Measurements from ENCODE around the gene KLB.

The KLB gene

GRCh38 chr4:39458505-39459300 is 52.0 kb downstream of the KLB start, which contains the start of the genes LIAS and RPL9:
LIAS (plus strand) TSS chr4:39459056; CDS start chr4:39459118, 62 bp downstream.
RPL9 (minus strand) TSS chr4:39458922; CDS start chr4:39458439, 483 bp downstream.
- Histone ChIP-seq H3K36me3 (ENCODE audit: control insufficient read depth, insufficient read depth, low read length) (peaks cover 24% of the 10 kb centered on the region; the same call in 1 of the 2 replicates), H3K4me3 (ENCODE audit: low read length) (peak within 1 kb of the TSS; percentile 81), H3K27me3 (ENCODE audit: control insufficient read depth, insufficient read depth, low read length) (no peaks in the 10 kb centered on the region), H3K27ac (ENCODE audit: low read length) (no peak within 1 kb of the TSS), H3K9me3 (ENCODE audit: control insufficient read depth, insufficient read depth, low read length) (no peaks in the 10 kb centered on the region), H3K4me1 (ENCODE audit: control insufficient read depth, insufficient read depth, low read length) (no peaks in the 10 kb centered on the region)
- peak; percentile 98 for DNase-seq (ENCODE audit: low read depth, low spot score)
- WGBS (ENCODE audit: insufficient coverage, insufficient read length), result no CpG with 5 or more reads among the region's 55 CpGs

GRCh38 chr4:39464886-39465501 is 58.3 kb downstream of the KLB start:
- WGBS (ENCODE audit: insufficient coverage, insufficient read length), result no CpG with 5 or more reads among the region's 2 CpGs
- Histone ChIP-seq H3K27ac (ENCODE audit: low read length) (no peak overlapping the region), H3K27me3 (ENCODE audit: control insufficient read depth, insufficient read depth, low read length) (no peaks in the 10 kb centered on the region), H3K36me3 (ENCODE audit: control insufficient read depth, insufficient read depth, low read length) (peaks cover 6% of the 10 kb centered on the region; the same call in 1 of the 2 replicates), H3K4me3 (ENCODE audit: low read length) (no peak overlapping the region), H3K9me3 (ENCODE audit: control insufficient read depth, insufficient read depth, low read length) (no peaks in the 10 kb centered on the region), H3K4me1 (ENCODE audit: control insufficient read depth, insufficient read depth, low read length) (no peaks in the 10 kb centered on the region)
- no peak for DNase-seq (ENCODE audit: low read depth, low spot score)

GRCh38 chr4:39466747-39467146 is 60.0 kb downstream of the KLB start:
- H3K9me3 ChIP-seq (ENCODE audit: control insufficient read depth, insufficient read depth, low read length), result no peaks in the 10 kb centered on the region
- H3K27me3 ChIP-seq (ENCODE audit: control insufficient read depth, insufficient read depth, low read length), result no peaks in the 10 kb centered on the region
- H3K27ac ChIP-seq (ENCODE audit: low read length), result no peak overlapping the region
- DNase-seq (ENCODE audit: low read depth, low spot score), result no peak
- no peaks in the 10 kb centered on the region for H3K4me1 ChIP-seq (ENCODE audit: control insufficient read depth, insufficient read depth, low read length)
- H3K4me3 ChIP-seq (ENCODE audit: low read length), result no peak overlapping the region
- WGBS (ENCODE audit: insufficient coverage, insufficient read length), result no CpG with 5 or more reads among the region's 4 CpGs
- H3K36me3 ChIP-seq (ENCODE audit: control insufficient read depth, insufficient read depth, low read length), result peaks cover 6% of the 10 kb centered on the region; the same call in 1 of the 2 replicates

GRCh38 chr4:39467464-39467863 is 60.7 kb downstream of the KLB start:
- no CpG with 5 or more reads among the region's 4 CpGs for whole genome bisulfite sequencing (ENCODE audit: insufficient coverage, insufficient read length)
- Histone ChIP-seq H3K4me1 (ENCODE audit: control insufficient read depth, insufficient read depth, low read length) (no peaks in the 10 kb centered on the region), H3K36me3 (ENCODE audit: control insufficient read depth, insufficient read depth, low read length) (peaks cover 6% of the 10 kb centered on the region; the same call in 1 of the 2 replicates)

GRCh38 chr4:39469429-39470077 is 62.8 kb downstream of the KLB start:
- no peak for DNase-seq (ENCODE audit: low read depth, low spot score)
- no peak overlapping the region for H3K4me3 ChIP-seq (ENCODE audit: low read length)
- no peak overlapping the region for H3K27ac ChIP-seq (ENCODE audit: low read length)
- no peaks in the 10 kb centered on the region for H3K27me3 ChIP-seq (ENCODE audit: control insufficient read depth, insufficient read depth, low read length)
- H3K9me3 ChIP-seq (ENCODE audit: control insufficient read depth, insufficient read depth, low read length), result no peaks in the 10 kb centered on the region
- H3K4me1 ChIP-seq (ENCODE audit: control insufficient read depth, insufficient read depth, low read length), result no peaks in the 10 kb centered on the region
- no CpG with 5 or more reads among the region's 4 CpGs for WGBS (ENCODE audit: insufficient coverage, insufficient read length)
- peaks cover 3% of the 10 kb centered on the region; the same call in 1 of the 2 replicates for H3K36me3 ChIP-seq (ENCODE audit: control insufficient read depth, insufficient read depth, low read length)

More at GRCh38 chr4:39467464-39467863, 60.7 kb downstream of the KLB start:
- Histone ChIP-seq H3K27me3 (ENCODE audit: control insufficient read depth, insufficient read depth, low read length) (no peaks in the 10 kb centered on the region), H3K9me3 (ENCODE audit: control insufficient read depth, insufficient read depth, low read length) (no peaks in the 10 kb centered on the region), H3K4me3 (ENCODE audit: low read length) (no peak overlapping the region), H3K27ac (ENCODE audit: low read length) (no peak overlapping the region)
- no peak for DNase-seq (ENCODE audit: low read depth, low spot score)

- Histone ChIP-seq H3K9me3 (ENCODE audit: control insufficient read depth, insufficient read depth, low read length) (no peaks in the 10 kb centered on the region), H3K36me3 (ENCODE audit: control insufficient read depth, insufficient read depth, low read length) (peaks cover 3% of the 10 kb centered on the region; the same call in 1 of the 2 replicates), H3K27me3 (ENCODE audit: control insufficient read depth, insufficient read depth, low read length) (no peaks in the 10 kb centered on the region), H3K27ac (ENCODE audit: low read length) (no peak overlapping the region), H3K4me3 (ENCODE audit: low read length) (no peak overlapping the region), H3K4me1 (ENCODE audit: control insufficient read depth, insufficient read depth, low read length) (no peaks in the 10 kb centered on the region)
- no peak for DNase-seq (ENCODE audit: low read depth, low spot score)
- WGBS (ENCODE audit: insufficient coverage, insufficient read length), result no CpG with 5 or more reads among the region's 1 CpG
Measured at GRCh38 chr4:39470402-39470801, 63.7 kb downstream of the KLB start.

GRCh38 chr4:39472396-39472795 is 65.7 kb downstream of the KLB start:
- WGBS (ENCODE audit: insufficient coverage, insufficient read length), result no CpG with 5 or more reads among the region's 3 CpGs

GRCh38 chr4:39476187-39476895 is 69.6 kb downstream of the KLB start:
- Histone ChIP-seq H3K27ac (ENCODE audit: low read length) (no peak overlapping the region), H3K4me1 (ENCODE audit: control insufficient read depth, insufficient read depth, low read length) (no peaks in the 10 kb centered on the region), H3K36me3 (ENCODE audit: control insufficient read depth, insufficient read depth, low read length) (no peaks in the 10 kb centered on the region; the same call in 1 of the 2 replicates), H3K4me3 (ENCODE audit: low read length) (no peak overlapping the region), H3K9me3 (ENCODE audit: control insufficient read depth, insufficient read depth, low read length) (no peaks in the 10 kb centered on the region), H3K27me3 (ENCODE audit: control insufficient read depth, insufficient read depth, low read length) (no peaks in the 10 kb centered on the region)
- WGBS (ENCODE audit: insufficient coverage, insufficient read length), result no CpG with 5 or more reads among the region's 5 CpGs
- DNase-seq (ENCODE audit: low read depth, low spot score), result no peak

More at GRCh38 chr4:39472396-39472795, 65.7 kb downstream of the KLB start:
- Histone ChIP-seq H3K4me3 (ENCODE audit: low read length) (no peak overlapping the region), H3K27me3 (ENCODE audit: control insufficient read depth, insufficient read depth, low read length) (no peaks in the 10 kb centered on the region), H3K36me3 (ENCODE audit: control insufficient read depth, insufficient read depth, low read length) (no peaks in the 10 kb centered on the region; the same call in 1 of the 2 replicates), H3K27ac (ENCODE audit: low read length) (no peak overlapping the region), H3K9me3 (ENCODE audit: control insufficient read depth, insufficient read depth, low read length) (no peaks in the 10 kb centered on the region), H3K4me1 (ENCODE audit: control insufficient read depth, insufficient read depth, low read length) (no peaks in the 10 kb centered on the region)
- no peak for DNase-seq (ENCODE audit: low read depth, low spot score)

- H3K4me3 ChIP-seq (ENCODE audit: low read length), result no peak overlapping the region
- H3K27ac ChIP-seq (ENCODE audit: low read length), result no peak overlapping the region
- H3K27me3 ChIP-seq (ENCODE audit: control insufficient read depth, insufficient read depth, low read length), result no peaks in the 10 kb centered on the region
- DNase-seq (ENCODE audit: low read depth, low spot score), result no peak
- WGBS (ENCODE audit: insufficient coverage, insufficient read length), result no CpG with 5 or more reads among the region's 27 CpGs
- no peaks in the 10 kb centered on the region for H3K4me1 ChIP-seq (ENCODE audit: control insufficient read depth, insufficient read depth, low read length)
- H3K36me3 ChIP-seq (ENCODE audit: control insufficient read depth, insufficient read depth, low read length), result no peaks in the 10 kb centered on the region; the same call in 1 of the 2 replicates
- no peaks in the 10 kb centered on the region for H3K9me3 ChIP-seq (ENCODE audit: control insufficient read depth, insufficient read depth, low read length)
Measured at GRCh38 chr4:39480251-39480650, 73.5 kb downstream of the KLB start.
